ENCODE data around the gene CCDC191.

GRCh38 chr3:113981803-113982202 is 74.5 kb downstream of the CCDC191 start:
- TF ChIP-seq ARID2 (IDR thresholded peaks at IDR 0.05) (no peak), SIN3A (IDR thresholded peaks at IDR 0.05; ENCODE audit: borderline replicate concordance in 2 of 2, control insufficient read depth in 1 of 2, low read depth in 2 of 2, low read length in 2 of 2) (no peak), PHB2 (IDR thresholded peaks at IDR 0.05; ENCODE audit: low read depth) (no peak), UBTF (IDR thresholded peaks at IDR 0.05; ENCODE audit: borderline replicate concordance in 1 of 2, low read depth in 2 of 2, low read length in 2 of 2) (no peak), ZNF140 (CRISPR knock-in tag; IDR thresholded peaks at IDR 0.05) (no peak), MYNN (IDR thresholded peaks at IDR 0.05) (no peak), MYNN (CRISPR knock-in tag; IDR thresholded peaks at IDR 0.05) (no peak), CTCF (IDR thresholded peaks at IDR 0.05 in 2 of 3, conservative IDR thresholded peaks at IDR 0.05 in 1 of 3; ENCODE audit: insufficient read depth in 2 of 3, low read depth in 1 of 3, low read length in 3 of 3) (no peak), RBM25 (IDR thresholded peaks at IDR 0.05; ENCODE audit: low read depth, low read length, severe bottlenecking) (no peak), KDM1A (IDR thresholded peaks at IDR 0.05) (no peak)

Measured in K562 (cell line).